ENCODE results near the gene SS18L1. TPM values are rescaled to one million over a fixed set of nuclear protein-coding genes. Genes with fewer than 3 reads are reported as not detected.

Gene SS18L1
- total RNA-seq, 1 donor from 2014 or later, result 16.3 TPM

DNA sequence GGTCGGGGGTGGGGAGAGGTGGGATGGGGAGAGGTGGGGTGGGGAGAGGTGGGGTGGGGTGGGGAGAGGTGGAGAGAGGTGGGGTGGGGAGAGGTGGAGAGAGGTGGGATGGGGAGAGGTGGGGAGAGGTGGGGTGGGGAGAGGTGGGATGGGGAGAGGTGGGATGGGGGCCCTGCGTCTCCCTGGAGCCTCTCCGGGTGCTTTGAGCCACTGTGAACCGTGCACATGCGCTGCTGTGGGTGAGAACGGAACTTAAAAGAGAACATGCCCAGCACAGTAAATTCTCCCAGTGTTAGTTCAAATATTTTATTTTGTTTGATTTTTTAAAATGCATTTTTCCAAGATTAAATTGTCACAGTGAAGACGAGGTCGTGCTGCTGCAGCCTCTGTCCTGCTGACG, 16.7 kb downstream of the SS18L1 start:
- peaks cover 54% of the 10 kb centered on the region for H3K79me2 ChIP-seq (ENCODE audit: insufficient read depth, low read length)
- DNase-seq (ENCODE audit: low read depth) (no peak), FAIRE-seq (no peak)
- peaks cover 23% of the 10 kb centered on the region for H3K36me3 Mint-ChIP-seq (ENCODE audit: low read depth, unreplicated experiment)
- H3K9me3 Mint-ChIP-seq (ENCODE audit: unreplicated experiment), result no peaks in the 10 kb centered on the region
- no peak overlapping the region for H3K4me3 ChIP-seq (ENCODE audit: insufficient read depth, low read depth, low read length)
- no peaks in the 10 kb centered on the region for H3K27me3 ChIP-seq (ENCODE audit: insufficient read depth, low read length)
- H3K4me1 ChIP-seq (ENCODE audit: insufficient read depth, low read length), result peaks cover 48% of the 10 kb centered on the region
- H3K9me3 ChIP-seq (ENCODE audit: insufficient read depth, low read depth, low read length), result no peaks in the 10 kb centered on the region
- H3K27me3 Mint-ChIP-seq (ENCODE audit: low read depth, unreplicated experiment), result no peaks in the 10 kb centered on the region
- H3K4me1 Mint-ChIP-seq (ENCODE audit: low read depth, unreplicated experiment), result peaks cover 19% of the 10 kb centered on the region
- peaks cover 56% of the 10 kb centered on the region for H4K20me1 ChIP-seq (ENCODE audit: insufficient read depth, low read length)
- H3K27ac ChIP-seq (ENCODE audit: low read depth, low read length), result no peak overlapping the region
- no peak overlapping the region for H3K9ac ChIP-seq (ENCODE audit: low read length)
- H3K36me3 ChIP-seq (ENCODE audit: insufficient read depth, low read length), result peaks cover 8% of the 10 kb centered on the region
- TF ChIP-seq, protein P1, sequence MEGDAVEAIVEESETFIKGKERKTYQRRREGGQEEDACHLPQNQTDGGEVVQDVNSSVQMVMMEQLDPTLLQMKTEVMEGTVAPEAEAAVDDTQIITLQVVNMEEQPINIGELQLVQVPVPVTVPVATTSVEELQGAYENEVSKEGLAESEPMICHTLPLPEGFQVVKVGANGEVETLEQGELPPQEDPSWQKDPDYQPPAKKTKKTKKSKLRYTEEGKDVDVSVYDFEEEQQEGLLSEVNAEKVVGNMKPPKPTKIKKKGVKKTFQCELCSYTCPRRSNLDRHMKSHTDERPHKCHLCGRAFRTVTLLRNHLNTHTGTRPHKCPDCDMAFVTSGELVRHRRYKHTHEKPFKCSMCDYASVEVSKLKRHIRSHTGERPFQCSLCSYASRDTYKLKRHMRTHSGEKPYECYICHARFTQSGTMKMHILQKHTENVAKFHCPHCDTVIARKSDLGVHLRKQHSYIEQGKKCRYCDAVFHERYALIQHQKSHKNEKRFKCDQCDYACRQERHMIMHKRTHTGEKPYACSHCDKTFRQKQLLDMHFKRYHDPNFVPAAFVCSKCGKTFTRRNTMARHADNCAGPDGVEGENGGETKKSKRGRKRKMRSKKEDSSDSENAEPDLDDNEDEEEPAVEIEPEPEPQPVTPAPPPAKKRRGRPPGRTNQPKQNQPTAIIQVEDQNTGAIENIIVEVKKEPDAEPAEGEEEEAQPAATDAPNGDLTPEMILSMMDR (IDR thresholded peaks at IDR 0.05; ENCODE audit: insufficient read depth, low read depth, low read length), result no peak
- no peak for TF ChIP-seq EZH2 (IDR thresholded peaks at IDR 0.05; ENCODE audit: insufficient read depth, low read length)
- no peak overlapping the region for H3K27ac Mint-ChIP-seq (ENCODE audit: unreplicated experiment)
- H3K4me3 Mint-ChIP-seq (ENCODE audit: unreplicated experiment), result no peak overlapping the region
- no peak overlapping the region for H2AFZ ChIP-seq (ENCODE audit: low read depth, low read length)
- peak overlapping the region; percentile 83 for H3K4me2 ChIP-seq (ENCODE audit: low read length)

GRCh38 chr20:62160876-62161275, 17.3 kb downstream of the SS18L1 start:
- DNase-seq (ENCODE audit: low read depth), result no peak
- peaks cover 48% of the 10 kb centered on the region for H3K79me2 ChIP-seq (ENCODE audit: insufficient read depth, low read length)
- H3K27ac ChIP-seq (ENCODE audit: low read depth, low read length), result peak overlapping the region; percentile 72
- Mint-ChIP-seq H3K9me3 (ENCODE audit: unreplicated experiment) (no peaks in the 10 kb centered on the region), H3K4me3 (ENCODE audit: unreplicated experiment) (no peak overlapping the region), H3K36me3 (ENCODE audit: low read depth, unreplicated experiment) (peaks cover 21% of the 10 kb centered on the region), H3K27ac (ENCODE audit: unreplicated experiment) (no peak overlapping the region), H3K27me3 (ENCODE audit: low read depth, unreplicated experiment) (no peaks in the 10 kb centered on the region), H3K4me1 (ENCODE audit: low read depth, unreplicated experiment) (peaks cover 19% of the 10 kb centered on the region)
- peak overlapping the region; percentile 59 for H2AFZ ChIP-seq (ENCODE audit: low read depth, low read length)
- H3K9me3 ChIP-seq (ENCODE audit: insufficient read depth, low read depth, low read length), result no peaks in the 10 kb centered on the region
- H3K9ac ChIP-seq (ENCODE audit: low read length), result peak overlapping the region; percentile 62
- peak overlapping the region; percentile 83 for H3K4me2 ChIP-seq (ENCODE audit: low read length)
- H3K27me3 ChIP-seq (ENCODE audit: insufficient read depth, low read length), result no peaks in the 10 kb centered on the region
- H3K4me3 ChIP-seq (ENCODE audit: insufficient read depth, low read depth, low read length), result peak overlapping the region; percentile 35
- H4K20me1 ChIP-seq (ENCODE audit: insufficient read depth, low read length), result peaks cover 50% of the 10 kb centered on the region
- no peak for TF ChIP-seq EZH2 (IDR thresholded peaks at IDR 0.05; ENCODE audit: insufficient read depth, low read length)
- TF ChIP-seq, protein P1 (IDR thresholded peaks at IDR 0.05; ENCODE audit: insufficient read depth, low read depth, low read length), result no peak
- peaks cover 8% of the 10 kb centered on the region for H3K36me3 ChIP-seq (ENCODE audit: insufficient read depth, low read length)
- H3K4me1 ChIP-seq (ENCODE audit: insufficient read depth, low read length), result peaks cover 42% of the 10 kb centered on the region
- FAIRE-seq, result no peak

DNA sequence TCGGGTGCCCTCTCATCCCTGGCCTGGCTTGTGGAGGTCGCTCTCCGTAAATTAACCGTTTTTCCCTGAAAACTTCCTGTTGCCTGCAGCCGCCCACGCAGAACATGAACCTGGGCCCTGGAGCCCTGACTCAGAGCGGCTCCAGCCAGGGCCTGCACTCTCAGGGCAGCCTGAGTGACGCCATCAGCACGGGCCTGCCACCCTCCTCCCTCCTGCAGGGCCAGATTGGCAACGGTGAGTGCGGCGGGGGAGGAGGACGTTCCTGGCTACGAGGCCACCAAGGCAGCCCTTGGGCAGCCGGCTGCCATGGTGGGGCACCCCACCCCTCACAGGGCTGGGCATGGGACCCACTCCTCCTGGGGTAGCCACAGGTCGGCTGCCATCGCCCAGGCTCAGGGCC, 17.8 kb downstream of the SS18L1 start:
- peak; percentile 87 for DNase-seq (ENCODE audit: low read depth)
- no peak for FAIRE-seq
- TF ChIP-seq, protein P1 (IDR thresholded peaks at IDR 0.05; ENCODE audit: insufficient read depth, low read depth, low read length), result no peak
- no peak for TF ChIP-seq EZH2 (IDR thresholded peaks at IDR 0.05; ENCODE audit: insufficient read depth, low read length)
- peaks cover 44% of the 10 kb centered on the region for H3K79me2 ChIP-seq (ENCODE audit: insufficient read depth, low read length)
- H3K27ac Mint-ChIP-seq (ENCODE audit: unreplicated experiment), result no peak overlapping the region
- H3K27ac ChIP-seq (ENCODE audit: low read depth, low read length), result peak overlapping the region; percentile 72
- peak overlapping the region; percentile 59 for H2AFZ ChIP-seq (ENCODE audit: low read depth, low read length)
- peaks cover 19% of the 10 kb centered on the region for H3K4me1 Mint-ChIP-seq (ENCODE audit: low read depth, unreplicated experiment)
- peaks cover 38% of the 10 kb centered on the region for H3K4me1 ChIP-seq (ENCODE audit: insufficient read depth, low read length)
- H3K9me3 Mint-ChIP-seq (ENCODE audit: unreplicated experiment), result no peaks in the 10 kb centered on the region
- H3K4me3 ChIP-seq (ENCODE audit: insufficient read depth, low read depth, low read length), result peak overlapping the region; percentile 35
- no peaks in the 10 kb centered on the region for H3K9me3 ChIP-seq (ENCODE audit: insufficient read depth, low read depth, low read length)
- peak overlapping the region; percentile 62 for H3K9ac ChIP-seq (ENCODE audit: low read length)
- H3K4me2 ChIP-seq (ENCODE audit: low read length), result peak overlapping the region; percentile 83
- H3K36me3 ChIP-seq (ENCODE audit: insufficient read depth, low read length), result peaks cover 11% of the 10 kb centered on the region
- H3K4me3 Mint-ChIP-seq (ENCODE audit: unreplicated experiment), result no peak overlapping the region
- H3K27me3 Mint-ChIP-seq (ENCODE audit: low read depth, unreplicated experiment), result no peaks in the 10 kb centered on the region
- peaks cover 45% of the 10 kb centered on the region for H4K20me1 ChIP-seq (ENCODE audit: insufficient read depth, low read length)
- peaks cover 21% of the 10 kb centered on the region for H3K36me3 Mint-ChIP-seq (ENCODE audit: low read depth, unreplicated experiment)
- no peaks in the 10 kb centered on the region for H3K27me3 ChIP-seq (ENCODE audit: insufficient read depth, low read length)

Data from astrocyte (in vitro differentiated cells and primary cell).